Activated CD4-positive, CD25-positive, alpha-beta regulatory T cell treated with anti-CD3 and anti-CD28 coated beads, Interleukin-2, amount 50 U/mL, for 16 hours (primary cell): Measurements from ENCODE around the gene SMPDL3A.
"Not testable (repeated sequence)": the region's sequence is repeated elsewhere in the genome, so short reads cannot be mapped to it uniquely, and the experiment has no call there.

Source experiments
- DNase-seq: peaks from one replicate; pipeline ENCODE4 v3.0.0-alpha.2; 2020; ENCODE audit warnings: low read depth, low spot score

Gene SMPDL3A, protein sequence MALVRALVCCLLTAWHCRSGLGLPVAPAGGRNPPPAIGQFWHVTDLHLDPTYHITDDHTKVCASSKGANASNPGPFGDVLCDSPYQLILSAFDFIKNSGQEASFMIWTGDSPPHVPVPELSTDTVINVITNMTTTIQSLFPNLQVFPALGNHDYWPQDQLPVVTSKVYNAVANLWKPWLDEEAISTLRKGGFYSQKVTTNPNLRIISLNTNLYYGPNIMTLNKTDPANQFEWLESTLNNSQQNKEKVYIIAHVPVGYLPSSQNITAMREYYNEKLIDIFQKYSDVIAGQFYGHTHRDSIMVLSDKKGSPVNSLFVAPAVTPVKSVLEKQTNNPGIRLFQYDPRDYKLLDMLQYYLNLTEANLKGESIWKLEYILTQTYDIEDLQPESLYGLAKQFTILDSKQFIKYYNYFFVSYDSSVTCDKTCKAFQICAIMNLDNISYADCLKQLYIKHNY

DNA sequence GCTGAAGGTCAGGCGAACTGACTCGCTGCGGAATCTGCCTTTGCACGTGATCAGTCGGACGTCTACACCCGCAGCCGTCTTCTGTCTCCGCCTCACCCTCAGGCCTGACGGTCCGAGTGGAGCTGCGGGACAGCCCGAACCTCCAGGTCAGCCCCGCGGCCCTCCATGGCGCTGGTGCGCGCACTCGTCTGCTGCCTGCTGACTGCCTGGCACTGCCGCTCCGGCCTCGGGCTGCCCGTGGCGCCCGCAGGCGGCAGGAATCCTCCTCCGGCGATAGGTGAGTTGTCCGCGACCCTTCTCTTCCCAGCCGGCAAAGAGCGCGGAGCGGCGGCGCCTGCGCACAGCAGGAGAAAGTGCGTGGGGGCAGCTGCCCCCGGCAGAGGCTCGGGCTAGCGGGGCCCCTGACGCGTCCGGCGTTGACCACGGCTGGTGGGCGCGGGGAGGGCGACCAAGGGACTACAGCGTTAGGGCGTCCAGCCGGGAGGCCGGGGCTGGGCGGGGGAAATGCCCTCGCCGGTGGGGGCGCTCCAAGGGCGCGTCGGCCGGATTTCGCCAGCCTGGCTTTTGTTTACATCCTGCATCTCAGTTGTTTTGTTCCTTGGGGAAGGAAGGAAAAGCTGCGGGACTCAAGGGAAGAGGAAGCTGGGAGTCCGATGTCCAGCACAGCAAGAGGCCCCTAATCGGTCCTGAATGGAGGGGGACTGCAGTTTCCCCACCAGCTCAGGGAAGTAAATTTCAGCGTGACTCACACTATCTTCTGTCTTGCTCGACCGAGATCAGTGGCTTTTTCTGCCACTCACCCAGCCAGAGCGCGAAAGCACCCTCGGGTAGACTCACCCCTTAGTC, at the start of gene SMPDL3A:
Gene SMPDL3A (plus strand): TSS at position 77 of the 846 bp plus-strand sequence. CDS start 89 bp downstream, at position 166.
- no peak for DNase-seq

DNA sequence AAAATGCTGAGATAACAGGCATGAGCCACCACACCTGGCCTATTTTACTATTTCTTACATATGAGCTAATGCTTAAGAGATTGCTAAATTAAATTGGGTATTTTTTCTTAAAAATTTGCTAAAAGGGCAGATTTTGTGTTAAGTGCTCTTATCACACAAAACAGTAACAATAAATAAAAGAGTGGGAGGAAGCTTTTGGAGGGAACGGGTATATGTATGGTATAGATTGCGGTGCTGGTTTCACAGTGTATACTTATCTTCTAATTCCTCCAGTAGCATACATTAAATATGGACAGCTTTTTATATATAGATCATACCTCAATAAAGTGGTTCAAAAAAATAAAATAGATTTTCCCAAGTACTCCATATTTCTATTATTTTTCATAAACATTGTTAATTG, 49.0 kb upstream of the SMPDL3A start:
- no peak for DNase-seq

DNA sequence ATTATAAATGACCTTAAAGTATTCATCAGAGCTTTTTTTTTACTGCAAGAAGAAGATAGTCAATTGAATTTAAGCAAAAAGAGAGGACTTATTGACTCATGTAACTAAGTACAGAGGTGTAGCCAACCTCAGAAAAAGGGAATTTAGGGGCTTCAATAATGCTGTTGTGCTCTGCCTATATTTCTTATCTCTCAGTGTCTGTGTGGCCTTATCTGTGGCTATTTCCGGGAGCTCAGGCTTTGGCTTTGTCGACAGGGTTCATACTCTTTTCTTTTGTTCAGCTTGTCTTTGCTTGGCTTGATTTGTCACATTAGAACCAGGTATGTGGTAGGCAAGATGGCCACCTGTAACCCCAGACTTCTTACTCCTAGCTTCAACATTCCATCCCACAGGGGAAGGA, 48.1 kb upstream of the SMPDL3A start:
- DNase-seq = no peak

DNA sequence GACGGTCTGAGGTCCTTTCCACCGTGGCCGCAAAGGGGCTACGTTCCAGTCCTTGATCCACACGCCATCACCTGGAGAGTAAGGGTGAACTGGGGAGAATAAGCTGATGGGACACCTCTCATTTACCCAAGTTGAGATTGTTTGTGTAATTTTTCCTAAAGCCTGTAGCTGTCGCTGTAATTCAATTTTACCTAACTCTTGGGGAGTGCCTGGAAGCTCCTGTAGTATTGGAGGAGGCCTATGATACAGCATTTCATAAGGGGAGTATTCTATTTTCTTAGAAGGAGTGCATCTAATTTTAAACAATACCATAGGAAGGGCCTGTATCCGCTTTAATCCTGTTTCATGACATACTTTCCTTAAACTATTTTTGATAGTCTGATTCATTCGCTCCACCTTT, 44.8 kb upstream of the SMPDL3A start:
- DNase-seq = not testable (repeated sequence)

DNA sequence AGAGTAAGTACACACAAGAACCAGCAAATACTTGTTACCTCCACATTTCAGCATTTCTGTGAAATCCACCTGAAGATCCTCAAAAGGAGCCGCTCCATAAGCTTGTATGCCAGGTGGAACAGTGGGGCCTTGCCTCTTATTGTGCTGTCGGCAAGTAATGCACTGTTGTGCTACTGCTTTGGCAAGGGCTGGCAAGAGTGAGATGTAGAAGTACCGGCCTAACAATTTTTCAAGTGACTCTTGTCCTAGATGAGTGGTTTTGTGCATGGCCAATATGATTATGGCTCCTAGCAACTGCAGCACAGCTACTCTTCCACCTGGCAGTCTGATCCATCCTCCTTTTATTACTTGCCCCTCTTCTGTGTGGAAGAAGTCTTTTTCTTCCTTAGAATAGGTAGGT, 44.2 kb upstream of the SMPDL3A start:
- not testable (repeated sequence) for DNase-seq

DNA sequence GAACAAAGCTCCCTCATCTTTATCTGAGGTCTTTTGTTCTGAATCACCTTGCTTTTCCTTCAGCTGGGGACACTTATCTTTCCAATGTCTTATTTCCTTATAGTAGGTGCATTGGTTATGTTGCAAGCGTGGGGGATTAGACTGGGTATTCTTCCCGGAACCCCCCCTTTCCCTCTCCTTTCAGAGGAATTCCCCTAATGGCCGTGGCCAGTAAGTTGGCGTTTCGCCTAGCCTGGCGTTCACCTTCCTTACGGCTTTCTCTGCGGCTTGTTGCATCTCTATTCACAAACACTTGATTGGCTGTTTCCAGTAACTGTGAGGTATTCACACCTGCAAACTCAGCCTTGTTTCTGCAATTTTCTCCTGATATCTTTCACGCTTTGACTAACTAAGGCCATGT, 42.4 kb upstream of the SMPDL3A start:
- no peak for DNase-seq

DNA sequence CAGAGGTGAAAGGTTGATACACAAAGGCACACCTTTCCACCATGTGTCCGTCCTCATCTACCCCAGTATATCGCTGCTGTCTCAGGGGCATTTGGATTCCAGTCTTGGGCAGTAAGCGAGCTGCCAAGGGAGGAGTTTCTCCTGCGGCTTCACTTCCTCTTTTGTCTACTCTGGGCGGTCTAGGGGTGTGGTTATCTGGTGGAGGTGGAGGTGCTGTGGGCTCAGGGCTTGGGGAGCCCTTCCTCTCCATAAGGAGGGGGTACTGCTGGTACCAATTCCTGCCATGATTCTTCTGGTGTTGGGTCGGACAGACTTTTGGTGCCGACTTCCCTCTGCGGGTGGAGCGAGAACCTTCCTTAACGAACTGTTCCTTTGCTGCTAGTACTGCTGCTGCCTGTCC, 41.5 kb upstream of the SMPDL3A start:
- DNase-seq = no peak

DNA sequence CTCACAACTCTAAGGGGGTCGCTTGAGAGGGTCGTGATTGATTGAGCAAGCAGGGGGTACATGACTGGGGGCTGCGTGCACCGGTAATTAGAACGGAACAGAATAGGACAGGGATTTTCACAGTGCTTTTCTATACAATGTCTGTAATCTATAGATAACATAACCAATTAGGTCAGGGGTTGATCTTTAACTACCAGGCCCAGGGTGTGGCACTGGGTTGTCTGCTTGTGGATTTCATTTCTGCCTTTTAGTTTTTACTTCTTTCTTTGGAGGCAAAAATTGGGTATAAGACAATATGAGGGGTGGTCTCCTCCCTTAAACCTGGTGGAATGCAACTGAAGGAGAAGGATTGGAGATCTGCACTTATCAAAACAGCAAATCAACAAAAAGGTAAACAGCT, 40.1 kb upstream of the SMPDL3A start:
- DNase-seq = not testable (repeated sequence)

DNA sequence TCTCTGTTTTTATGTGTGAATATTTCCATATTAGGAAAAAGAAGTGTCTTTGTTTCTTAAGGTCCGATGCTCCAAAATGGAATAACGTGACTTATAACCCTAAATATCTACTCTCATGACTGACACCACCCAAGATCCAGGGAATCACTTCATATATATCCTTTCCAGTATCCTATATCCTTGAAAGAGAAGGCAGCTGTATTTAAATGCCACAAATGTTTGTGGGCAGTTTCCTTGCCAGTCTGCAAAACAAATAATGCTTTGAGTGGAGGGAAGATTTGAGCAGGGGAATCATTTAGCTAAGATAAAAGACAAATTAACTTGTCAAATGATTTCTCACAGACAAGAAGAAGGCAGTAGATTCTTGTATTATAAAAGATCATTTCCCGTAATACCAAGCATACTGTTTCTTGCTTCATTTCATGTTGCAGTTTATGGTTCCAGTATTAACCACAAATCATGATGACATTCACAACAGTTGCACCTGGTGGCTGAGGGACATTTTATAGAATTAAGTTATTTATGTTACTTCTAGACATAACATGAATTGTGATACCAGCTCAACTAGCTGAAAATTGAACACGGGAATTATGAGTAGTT, 39.5 kb upstream of the SMPDL3A start:
- DNase-seq = no peak

DNA sequence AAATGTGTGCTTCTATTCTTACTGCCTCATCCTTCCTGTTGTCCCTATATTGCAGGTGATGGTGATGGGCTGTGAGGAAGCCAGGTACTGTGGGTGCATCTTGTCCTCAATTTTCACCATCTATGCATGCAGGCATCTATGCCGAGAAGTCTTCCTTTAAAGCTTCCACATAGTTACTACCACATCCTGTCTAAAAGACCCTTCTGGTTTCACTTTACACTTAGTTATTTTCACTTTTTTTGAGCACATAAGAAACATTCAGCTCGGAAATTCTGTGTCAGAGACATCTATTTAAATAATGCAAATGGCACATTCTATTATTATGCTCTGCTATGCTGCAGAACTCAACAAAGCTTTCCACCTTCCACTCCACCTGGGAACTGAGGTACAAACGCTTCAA, 37.7 kb upstream of the SMPDL3A start:
- DNase-seq = no peak

DNA sequence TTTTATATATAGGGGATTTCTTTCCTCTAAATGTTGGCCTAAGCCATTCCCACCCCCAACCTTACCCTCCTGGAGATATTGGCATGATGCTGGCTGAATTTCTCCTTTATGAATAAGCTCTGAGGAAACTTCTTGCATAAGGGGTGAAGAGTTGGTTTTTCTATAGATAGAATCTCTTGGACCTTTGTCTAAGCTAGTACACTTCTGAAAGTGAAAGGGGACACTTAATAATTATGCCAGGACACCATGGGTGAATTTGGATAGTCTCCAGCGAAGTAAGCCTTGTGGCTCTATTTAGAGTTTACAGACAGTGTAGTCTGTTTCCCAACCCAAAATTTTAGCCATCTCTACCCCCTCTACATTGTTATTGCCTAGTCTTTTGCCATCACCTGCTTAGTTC, 36.6 kb upstream of the SMPDL3A start:
- DNase-seq = no peak

DNA sequence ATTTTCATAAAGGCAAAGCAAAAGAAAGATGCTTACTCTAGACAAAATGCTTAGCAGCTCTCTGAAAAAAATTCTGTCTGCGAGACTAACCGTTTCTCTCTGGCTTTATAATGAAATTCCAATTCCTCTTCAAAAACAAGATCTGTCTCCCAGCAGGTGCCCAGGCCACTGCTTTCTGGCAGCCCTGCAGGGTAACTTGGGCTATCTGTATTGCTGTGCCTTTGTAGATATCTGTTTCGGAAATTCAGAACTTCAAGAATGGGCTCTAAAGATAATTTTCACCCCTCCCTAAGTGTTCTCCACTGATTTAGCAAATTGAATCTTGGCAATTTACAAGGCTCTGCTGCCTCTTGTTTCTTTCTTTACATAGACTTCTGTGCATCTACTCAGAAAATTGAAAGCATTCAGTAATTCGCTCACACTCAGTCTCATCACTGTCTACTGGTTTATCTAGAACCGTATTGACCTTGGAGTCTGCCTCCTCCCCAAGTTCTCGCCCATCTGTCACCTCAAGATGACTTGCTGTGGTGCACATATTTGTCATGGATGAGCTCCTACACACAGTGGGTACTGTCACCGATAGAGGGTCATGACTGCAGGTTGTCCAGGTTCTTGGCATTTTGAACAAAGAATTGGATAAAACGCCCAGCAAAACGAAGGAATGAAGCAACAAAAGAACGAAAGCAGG, 35.9 kb upstream of the SMPDL3A start:
- DNase-seq = no peak

DNA sequence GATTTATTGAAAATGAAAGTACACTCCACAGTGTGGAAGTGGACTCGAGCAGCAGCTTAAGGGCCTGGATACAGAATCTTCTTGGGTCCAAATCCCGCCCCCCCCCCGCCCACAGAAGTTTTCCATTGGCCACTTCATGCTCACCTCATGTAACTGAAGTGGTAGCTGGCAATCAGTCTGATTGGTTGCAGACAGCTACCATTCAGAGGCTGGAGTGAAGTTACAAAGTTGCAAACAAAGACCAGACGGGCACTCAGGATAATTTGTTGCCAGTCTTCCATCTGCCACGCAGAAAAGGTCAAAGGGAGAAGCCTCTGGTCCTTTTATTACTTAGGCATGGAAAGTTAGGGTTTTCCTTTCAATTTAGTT, 35.4 kb upstream of the SMPDL3A start:
- DNase-seq = no peak

DNA sequence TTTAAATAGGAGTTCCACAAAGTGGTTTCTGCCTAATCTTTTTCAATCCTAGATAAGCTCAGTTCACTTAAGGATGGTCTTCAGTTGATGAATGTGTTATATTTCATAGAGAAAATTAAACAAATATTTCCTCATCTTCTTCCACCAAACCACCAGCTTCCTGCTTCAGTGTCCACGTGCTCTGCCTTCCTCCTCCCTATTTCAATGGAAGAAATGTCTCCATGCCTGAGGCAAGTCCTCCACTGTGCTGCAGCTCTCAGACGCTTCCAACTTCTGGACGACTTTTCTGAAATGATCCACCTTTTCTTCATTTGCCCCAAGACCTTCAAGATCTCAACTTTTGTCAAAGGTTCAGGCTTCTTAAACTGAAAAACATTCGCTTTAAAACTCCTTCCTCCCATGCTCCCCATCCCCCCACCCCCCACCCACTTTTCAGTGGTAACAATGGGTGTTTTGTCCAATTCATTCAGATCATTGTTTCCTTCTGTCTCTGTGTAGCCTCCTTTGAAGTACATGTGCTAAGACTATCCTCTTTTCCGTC, 34.8 kb upstream of the SMPDL3A start:
- DNase-seq = no peak

DNA sequence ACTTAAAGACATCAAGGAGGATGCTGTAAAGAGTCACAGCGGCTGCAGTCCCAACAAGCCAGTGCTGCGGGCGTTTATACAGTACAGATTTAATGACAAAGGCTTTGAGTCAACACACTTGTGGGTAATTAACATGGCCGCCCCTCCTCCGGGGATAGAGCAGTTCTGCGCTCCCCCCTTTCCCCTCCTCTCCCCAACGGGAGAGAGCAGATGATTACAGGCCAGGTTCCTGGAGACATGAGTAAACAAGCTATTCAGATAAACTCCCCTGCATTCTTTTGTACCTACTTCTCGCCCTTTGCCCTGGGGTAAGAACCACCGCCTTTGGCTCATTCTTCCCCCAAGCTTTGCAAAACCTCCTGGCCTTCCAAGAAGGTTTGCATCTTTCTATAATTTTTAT, 33.2 kb upstream of the SMPDL3A start:
- DNase-seq = no peak

DNA sequence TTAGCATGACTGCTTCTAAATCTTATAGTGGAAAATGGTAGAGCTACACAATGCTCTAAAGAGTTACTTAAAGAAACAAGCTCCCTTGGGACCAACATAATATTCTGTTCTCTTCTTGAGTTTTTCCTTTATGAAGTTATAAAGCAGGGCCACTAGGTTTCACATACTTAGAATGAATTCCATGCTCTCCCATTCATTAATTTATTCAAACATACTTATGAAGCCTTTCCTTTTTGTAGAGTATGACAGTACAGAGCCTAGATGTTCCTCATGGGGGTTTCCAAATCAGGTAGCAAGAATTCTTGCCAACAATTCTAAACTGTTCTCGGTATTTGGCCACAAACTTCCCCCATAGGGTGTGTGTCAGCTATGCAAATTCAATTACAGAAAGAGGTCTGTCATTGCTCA, 30.1 kb upstream of the SMPDL3A start:
- DNase-seq = no peak

DNA sequence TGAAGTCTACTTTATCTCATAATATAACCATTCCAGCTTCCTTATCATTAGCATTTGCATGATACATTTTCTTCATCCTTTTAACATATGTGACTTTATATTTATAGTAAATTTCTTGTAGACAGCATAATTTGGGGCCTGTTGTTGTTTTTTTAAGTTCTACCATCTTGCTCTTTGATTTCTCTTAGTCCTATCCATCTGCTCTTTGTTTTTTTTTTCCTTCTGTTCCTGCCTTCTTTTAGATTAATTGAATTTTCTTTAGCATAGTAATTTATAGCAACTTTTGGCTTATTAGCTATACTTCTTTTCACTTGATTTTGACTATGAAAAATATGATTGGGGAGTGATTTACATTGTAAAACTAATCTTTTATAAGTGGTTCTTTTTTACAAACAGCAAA, 28.7 kb upstream of the SMPDL3A start:
- DNase-seq = no peak

DNA sequence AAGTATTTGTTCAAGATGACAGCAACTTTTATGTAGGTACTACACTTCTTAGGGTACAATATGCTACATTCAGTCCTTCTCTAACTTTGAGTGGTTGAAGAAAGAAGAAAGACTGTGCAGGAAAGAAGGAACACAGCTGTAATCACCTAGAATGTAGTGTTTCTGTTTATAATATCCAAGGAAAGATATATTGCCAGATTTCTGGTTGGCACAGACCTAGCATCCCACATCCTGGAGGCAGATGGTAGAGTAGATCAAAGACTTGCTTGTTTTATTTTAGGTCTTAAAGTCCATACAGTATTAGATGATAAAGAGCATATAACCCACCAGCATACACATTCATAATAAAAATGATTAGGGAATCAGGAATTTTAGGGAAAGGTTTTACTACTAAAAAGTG, 22.8 kb upstream of the SMPDL3A start:
- no peak for DNase-seq

DNA sequence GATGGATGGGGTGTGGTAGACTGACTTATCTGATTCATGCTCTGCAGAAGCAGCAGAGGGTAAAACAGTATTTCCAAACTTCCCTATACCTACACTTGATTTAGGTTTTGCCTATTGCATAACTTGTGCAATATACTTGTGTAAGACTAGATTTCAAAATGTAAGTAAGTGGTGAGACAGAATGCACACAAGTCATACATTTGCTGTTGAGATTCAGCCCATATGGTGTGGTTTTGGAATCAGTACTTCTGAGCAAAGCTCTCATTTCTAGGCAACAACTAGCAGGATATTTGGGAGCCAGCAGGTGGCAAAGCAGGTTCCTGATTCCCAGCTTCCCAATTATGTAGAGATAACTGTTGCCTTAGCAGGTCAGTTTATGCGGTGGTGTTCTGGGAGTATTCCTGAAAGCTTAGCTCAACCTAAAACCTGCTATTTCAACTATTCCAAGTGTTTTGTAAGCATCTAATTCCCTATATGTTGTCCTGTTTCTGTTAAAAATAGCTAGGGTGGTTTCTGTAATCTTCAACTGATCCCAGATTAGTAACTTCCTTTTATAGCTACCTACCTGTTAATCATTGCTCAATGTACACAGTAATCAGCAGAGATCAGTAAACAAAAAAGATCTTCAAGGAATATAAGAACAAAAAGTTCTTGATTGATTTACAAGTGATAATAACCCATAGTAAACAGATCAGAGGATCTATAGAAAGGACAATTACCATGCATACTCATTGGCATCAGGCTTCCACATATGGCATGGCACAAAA, 18.0 kb upstream of the SMPDL3A start:
- no peak for DNase-seq

DNA sequence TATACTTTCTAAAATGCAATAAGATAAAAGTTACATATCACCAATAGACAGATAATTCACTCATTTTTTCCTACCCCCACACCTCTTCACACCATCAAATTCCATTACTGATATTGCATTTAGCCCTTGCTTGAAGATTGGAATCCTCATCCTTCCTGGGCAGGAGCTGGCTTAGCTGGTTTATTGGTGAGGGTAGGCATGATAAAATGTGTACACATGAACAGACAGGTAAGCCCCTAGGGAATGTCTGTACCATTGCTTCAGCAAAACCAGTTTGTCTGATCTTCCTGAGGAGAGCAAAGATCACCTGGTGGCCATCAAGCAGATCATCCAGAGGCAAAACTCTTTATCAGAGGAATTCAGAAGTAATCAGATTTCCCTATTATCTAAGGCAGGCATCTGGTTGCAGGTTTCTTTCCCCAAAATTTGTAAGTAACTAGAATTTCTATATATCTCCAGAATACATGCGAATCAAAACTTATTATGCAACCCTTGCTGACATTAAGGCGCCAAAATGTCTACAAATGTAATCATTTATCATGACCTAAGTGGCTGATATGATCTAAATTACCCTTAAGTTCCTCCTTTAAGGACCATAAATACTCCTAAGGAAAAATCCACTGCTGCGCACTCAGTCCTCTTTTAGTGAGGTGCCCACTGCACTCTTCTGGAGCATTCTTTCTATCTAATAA, 16.2 kb upstream of the SMPDL3A start:
- DNase-seq = no peak
